ENCODE data around the gene ITPRIPL2.

ITPRIPL2 gene

GRCh38 chr16:19137201-19138128, 23.7 kb downstream of the ITPRIPL2 start:
- no peak for DNase-seq (ENCODE audit: low spot score)
- TF ChIP-seq CTCF (IDR thresholded peaks at IDR 0.05; ENCODE audit: extremely low read depth, missing control alignments): no peak

- TF ChIP-seq CTCF (IDR thresholded peaks at IDR 0.05; ENCODE audit: extremely low read depth, missing control alignments): no peak
- DNase-seq (ENCODE audit: low spot score): no peak
Observed at GRCh38 chr16:19138601-19139000, 24.8 kb downstream of the ITPRIPL2 start.

GRCh38 chr16:19139436-19140091, 25.8 kb downstream of the ITPRIPL2 start:
- TF ChIP-seq CTCF (IDR thresholded peaks at IDR 0.05; ENCODE audit: extremely low read depth, missing control alignments): no peak
- no peak for DNase-seq (ENCODE audit: low spot score)

- TF ChIP-seq CTCF (IDR thresholded peaks at IDR 0.05; ENCODE audit: extremely low read depth, missing control alignments): no peak
- DNase-seq (ENCODE audit: low spot score): no peak
Observed at GRCh38 chr16:19140396-19140795, 26.6 kb downstream of the ITPRIPL2 start.

GRCh38 chr16:19142939-19143598, 29.3 kb downstream of the ITPRIPL2 start:
- no peak for TF ChIP-seq CTCF (IDR thresholded peaks at IDR 0.05; ENCODE audit: extremely low read depth, missing control alignments)
- DNase-seq (ENCODE audit: low spot score): no peak

GRCh38 chr16:19143599-19143956, 29.8 kb downstream of the ITPRIPL2 start:
- TF ChIP-seq CTCF (IDR thresholded peaks at IDR 0.05; ENCODE audit: extremely low read depth, missing control alignments): no peak
- no peak for DNase-seq (ENCODE audit: low spot score)

- no peak for DNase-seq (ENCODE audit: low spot score)
- no peak for TF ChIP-seq CTCF (IDR thresholded peaks at IDR 0.05; ENCODE audit: extremely low read depth, missing control alignments)
Observed at GRCh38 chr16:19145010-19145409, 31.2 kb downstream of the ITPRIPL2 start.
